Ramos (cell line): ENCODE results near the gene C1orf210.

Experiments used
- in situ Hi-C: fragments of 300-500 bp; cut with MboI; formaldehyde crosslinking; loops from one replicate; pipeline ENCODE4 v1.14.3; 2022; ENCODE audit warnings: low sequenced_read_pairs; ENCODE audit not compliant: unreplicated experiment

The C1orf210 gene

DNA sequence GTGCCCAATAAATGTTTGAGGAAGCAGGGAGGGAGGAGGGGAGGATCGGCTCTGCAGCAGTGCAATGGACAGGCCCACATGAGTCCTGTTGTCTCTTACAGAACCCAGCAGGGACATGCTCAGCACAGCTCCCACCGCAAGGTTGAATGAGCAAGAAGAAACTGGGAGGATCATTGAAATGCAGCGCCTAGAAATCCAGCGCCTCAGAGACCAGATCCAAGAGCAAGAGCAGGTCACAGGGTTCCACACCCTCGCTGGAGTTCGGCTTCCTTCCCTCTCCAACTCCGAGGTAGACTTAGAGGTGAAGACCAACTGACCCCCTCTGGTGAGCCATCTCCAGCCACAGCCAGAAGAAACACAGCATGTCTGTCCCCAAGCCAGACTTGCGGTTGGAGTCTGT, 31.5 kb downstream of the C1orf210 start:
- in situ Hi-C loops: no loop called here

DNA sequence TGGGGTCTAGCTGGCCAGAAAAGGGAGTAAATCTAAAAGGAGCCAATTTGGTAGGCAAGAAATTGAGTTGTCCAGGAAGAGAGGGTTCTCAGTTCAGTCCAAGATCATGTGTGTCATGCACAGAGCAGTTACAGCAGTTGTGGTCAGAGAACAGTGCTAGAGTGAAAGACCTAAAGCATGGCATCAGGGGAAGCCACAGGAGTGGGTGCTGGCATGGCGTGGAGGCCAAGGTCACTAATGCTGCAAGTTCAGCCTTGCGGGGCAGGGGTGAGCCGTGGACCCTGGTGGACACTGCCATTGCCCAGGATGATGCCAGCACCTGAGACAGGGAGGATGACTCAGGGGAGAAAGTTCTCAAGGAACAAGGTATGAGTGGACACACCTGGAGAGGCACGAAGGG, 32.2 kb downstream of the C1orf210 start:
- in situ Hi-C loops: no loop called here

DNA sequence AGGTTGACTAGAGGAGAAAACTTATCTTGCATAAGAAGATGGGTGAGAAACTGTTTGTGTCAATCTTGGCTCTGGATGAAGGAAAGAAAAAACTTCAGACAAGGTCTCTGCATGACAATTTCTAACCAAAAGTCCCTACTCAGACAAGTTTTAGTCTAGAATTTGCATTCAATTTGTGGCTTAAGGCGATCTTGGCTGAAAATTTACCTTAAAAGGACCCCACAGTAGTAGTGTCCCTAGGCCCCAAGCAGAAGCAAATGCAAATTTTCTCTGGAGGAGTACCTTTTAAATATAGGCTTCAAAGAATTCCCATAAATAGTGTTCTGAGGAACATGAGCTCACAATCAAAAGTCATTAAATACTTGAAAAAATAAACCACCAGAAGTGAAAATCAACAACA, 33.2 kb downstream of the C1orf210 start:
- in situ Hi-C loops: no loop called here

DNA sequence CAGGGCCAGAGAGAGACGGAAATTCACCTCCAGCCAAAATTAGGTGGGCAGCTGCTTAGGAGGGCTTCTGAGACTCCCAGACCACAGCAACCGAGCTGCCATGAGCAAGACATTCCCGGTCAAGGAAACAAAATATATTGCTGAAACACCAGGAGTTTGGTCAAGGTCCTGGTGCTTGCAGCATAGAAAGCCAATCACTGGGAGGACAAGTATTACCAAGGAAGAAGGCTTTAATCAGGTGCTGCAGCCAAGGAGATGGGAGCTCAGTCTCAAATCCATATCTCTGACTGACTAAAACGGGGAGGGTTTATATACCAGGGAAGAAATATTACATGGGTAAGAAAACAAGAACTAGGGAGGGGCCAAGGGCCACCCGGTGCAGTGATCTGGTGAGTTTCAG, 34.4 kb downstream of the C1orf210 start:
- in situ Hi-C loops: no loop called here

DNA sequence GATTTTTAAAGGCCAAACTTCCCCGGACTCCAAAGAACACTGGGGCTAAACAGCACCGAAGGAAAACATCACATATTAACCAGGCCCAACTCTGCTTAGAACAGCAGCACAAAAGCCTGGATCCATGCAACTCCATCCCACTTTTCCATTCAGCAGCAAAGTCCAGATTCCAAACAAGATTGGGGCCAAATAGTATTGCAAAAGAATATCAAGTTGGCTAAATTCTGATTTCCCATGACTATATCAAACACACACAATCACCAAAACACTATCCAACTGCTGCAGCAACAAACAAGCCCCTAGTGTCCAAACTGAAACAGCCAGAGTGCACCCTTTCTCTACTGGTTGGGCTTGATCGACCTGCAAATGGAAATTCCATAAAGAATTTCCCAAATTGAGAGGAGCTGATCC, 35.0 kb downstream of the C1orf210 start:
- in situ Hi-C loops: no loop called here

DNA sequence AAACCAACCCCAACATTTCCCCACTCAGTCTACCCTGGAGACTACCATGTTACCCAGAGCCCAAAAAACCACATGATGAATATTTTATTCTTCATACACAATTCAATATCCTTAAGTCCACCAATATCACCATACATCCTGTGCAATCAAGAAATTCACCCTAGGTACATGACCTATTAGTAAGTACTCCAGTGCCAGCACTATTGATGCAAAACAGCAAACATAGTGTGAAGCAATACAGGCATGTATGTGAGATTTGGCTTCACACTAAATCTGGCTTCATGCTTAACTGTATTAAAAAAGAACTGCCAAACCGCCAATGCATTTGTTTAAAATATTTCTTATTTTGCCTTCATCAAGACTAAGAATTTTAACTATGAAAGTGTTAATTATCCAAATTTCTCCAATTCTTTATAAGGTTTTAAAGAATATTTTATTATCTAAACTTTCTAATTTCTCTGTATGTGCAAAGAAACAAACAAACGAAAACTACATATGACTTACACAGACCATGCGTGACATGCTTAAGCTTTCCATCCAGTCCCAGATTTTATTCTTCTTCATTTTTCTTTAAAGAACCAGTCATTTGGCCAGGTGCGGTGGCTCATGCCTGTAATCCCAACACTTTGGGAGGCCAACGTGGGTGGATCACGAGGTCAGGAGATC, 38.0 kb downstream of the C1orf210 start:
- in situ Hi-C loops: no loop called here

DNA sequence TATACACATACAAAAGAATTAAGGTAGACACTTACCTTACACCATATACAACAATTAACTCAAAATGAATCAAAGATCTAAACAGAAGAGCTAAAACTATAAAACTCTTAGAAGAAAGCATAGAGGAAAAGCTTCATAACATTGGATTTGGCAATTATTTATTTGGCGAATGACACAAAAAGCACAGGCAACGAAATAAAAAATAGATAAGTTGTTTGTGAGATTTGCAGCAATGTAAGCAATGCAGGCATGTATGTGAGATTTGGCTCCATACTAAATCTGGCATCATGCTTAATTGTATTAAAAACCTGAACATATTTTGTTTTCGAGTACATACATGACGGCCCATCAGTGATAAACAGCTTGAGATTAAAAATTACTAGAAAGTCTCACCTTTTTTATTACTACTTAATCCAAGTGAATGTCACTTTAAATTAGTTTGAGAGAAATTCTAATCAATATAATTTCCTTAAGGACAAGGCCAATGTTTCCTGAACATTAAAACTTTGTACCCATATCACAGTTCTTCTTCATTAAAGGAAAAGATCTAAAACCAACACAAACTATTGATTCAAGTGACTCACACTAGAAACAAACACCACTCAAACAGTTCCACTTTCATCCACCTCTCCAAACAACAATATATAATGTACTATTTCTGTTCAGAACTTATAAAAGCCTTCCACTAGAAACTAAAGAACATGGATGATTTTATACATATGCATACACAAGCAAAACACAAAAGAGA, 38.7 kb downstream of the C1orf210 start:
- in situ Hi-C loops: no loop called here

DNA sequence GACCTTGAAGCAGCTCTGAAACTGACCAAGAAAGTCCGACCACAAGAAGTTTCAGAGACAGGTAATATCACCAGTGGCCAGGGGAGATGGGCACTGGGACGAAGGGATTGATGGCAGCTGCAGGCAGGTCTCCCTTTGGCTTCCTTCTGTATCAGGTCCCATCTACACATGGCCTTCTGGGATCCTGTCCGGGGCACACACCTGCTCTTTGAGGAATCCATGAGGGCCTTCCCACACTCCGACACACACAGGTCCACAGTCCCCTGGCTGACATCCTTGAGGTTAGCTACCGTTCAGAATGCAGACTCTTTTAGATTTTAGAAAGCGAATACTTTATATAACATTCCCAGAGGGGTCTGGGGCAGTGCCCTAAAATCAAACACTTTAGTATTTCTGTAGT, 42.1 kb downstream of the C1orf210 start:
- in situ Hi-C loops: no loop called here

DNA sequence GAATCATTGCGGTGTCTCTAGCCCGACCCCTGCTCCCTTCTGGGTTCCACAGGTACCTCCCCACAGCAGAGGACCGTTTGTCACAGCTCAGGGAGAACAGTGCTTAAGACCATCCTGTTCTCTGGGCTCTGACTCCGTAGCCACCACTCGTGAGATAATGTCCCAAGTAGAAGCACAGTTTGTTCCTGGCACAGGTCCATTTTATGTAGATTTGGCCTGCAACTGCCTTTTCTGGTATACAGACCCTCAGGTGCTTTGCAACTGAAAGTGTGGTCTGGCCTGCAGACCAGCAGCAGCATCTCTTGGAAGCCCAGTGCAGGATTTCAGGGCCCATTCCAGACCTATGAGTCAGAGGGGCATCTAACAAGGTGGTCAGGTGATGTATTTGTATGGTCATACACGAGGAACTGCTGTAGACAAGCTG, 44.0 kb downstream of the C1orf210 start:
- in situ Hi-C loops: no loop called here

DNA sequence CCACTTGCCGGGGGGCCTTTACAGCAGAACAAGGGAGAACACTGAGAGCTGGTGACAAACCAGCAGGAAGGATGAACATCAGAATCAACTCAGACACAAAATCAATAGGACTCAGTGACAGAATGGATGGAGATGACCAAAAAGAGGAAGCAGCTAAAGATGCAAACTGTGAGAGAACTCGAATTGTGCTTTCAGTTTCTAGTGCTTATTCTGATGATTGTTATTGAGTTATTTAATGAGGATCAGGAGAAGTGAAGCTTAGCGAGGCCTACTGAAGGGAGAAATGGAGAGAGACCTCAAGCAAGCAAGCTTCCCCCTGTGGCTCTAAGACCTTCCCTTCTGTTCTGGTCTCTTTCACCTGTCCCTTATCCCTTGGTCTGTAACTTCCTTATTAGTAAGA, 45.9 kb downstream of the C1orf210 start:
- in situ Hi-C loops: no loop called here

DNA sequence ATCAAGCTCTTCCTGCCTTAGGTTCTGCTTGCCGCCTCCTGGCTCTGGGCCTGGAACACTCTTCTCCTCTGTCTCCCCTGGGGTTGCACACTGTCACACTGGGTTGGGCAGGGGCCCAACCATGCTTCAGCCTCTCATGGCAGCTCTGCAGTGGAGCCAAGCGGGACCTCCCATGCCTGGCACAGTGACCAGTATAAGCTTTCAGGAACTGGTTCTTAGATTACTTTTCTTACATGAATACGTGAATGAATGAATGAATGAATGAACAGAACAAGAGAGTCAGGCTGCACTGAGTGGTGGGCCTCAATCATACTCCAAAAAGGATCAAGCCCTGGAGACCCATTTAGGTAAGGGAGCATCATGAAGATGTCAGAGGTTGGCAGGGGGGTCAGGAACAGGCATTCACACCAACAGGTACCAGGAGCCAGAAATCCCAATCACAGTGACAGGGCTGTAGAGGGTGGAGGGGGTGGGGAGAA, 46.4 kb downstream of the C1orf210 start:
- in situ Hi-C loops: no loop called here

DNA sequence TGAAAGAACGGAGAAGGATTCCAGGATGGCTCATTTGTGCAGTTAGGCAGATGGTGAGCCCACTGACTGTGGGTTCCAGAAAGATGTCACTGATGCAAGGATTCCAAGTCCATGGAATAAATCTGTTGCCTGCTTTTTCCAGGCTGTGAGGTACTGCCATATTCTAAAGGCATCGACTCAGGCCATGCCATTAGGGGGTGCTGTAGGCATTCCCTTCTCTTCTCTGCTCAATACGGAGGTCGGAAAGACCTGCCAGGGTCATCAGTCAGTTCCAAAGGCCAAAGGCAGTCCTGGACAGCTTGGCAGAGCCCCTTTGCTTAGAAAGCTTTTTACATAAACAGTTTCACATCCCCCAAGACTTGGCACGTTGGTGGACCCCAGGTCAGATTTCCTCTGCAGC, 47.3 kb downstream of the C1orf210 start:
- in situ Hi-C loops: no loop called here

DNA sequence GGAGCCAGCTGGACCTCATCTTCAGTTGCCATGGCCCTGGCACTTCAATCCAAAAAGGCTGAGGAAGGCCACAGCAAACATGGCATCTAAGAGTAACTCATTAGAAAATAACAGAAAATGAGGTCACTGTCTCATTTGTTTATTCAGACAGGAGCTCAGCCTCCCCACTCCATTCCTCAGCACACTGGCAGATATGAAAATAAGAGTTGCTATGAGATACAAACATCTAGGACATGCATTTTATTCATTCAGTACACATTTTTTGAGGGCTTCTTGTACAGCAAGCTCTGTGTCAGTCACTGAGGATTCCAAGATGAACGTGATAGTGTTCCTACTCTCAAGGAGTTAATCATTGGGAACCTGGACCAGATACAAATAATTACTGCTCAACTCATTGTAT, 48.3 kb downstream of the C1orf210 start:
- in situ Hi-C loops: no loop called here

DNA sequence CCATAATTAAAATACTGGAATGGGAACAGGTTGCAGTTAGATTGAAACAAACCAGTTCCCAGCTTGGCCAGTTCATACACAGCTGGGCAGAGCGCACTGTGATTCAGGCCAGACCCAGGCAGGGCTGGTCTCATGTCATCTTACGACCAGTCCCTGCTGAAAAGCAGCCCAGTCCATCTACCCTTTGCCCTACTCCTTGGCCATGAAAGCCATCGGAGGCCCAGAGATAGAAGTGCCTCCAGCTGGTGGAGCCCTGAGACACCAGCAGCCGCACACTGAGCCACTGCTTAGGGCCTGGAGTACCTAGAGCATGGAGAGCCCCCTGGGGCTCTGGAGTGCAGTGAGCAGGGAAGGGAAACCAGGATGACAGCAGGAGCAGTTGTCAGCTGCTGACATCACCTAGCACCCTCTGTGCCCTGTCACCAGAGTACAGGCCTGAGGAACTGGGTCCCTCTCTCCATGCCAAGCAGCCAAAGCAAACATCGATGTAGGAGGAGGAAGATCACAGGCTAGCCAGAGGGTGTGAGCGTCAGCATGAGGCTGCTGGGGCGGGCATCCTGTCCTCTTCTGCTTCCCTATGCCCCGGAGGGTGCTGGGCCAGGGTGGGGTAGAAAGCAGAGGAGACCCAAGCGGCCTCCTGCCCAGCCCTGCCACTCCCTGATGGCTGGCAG, 49.8 kb downstream of the C1orf210 start:
- in situ Hi-C loops: no loop called here

DNA sequence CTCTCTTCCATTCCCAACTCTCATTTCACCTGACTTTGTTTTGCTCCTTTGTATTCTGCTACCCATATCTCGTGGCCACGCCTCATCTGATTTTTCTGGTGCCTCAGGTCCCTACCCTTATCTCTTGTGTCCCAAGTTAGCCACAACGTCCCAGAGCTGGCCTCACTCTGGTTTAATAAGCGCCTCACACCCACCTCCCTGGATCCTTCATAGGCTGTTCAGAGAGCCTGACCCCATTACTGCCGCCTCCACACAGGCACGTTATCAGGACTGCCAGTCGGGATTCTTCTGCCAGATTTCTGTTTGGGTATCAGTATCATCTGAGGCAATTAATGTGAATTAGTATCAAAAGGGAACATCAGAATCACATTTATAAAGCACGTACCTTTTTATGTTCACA, 50.3 kb downstream of the C1orf210 start:
- in situ Hi-C loops: no loop called here

DNA sequence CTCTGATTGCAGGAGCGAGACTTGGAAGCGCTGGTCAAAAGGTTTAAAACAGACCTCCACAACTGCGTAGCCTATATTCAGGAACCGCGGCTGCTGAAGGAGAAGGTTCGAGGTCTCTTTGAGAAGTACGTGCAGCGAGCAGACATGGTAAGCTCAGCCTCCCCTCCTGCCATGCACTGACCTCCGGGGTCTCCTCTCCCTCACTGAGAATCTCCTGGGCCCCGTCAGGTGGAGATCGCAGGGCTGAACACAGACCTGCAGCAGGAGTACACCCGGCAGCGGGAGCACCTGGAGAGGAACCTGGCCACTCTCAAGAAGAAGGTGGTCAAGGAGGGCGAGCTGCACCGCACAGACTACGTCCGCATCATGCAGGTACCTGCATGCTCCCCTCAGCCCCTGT, 51.1 kb downstream of the C1orf210 start:
- in situ Hi-C loops: no loop called here

DNA sequence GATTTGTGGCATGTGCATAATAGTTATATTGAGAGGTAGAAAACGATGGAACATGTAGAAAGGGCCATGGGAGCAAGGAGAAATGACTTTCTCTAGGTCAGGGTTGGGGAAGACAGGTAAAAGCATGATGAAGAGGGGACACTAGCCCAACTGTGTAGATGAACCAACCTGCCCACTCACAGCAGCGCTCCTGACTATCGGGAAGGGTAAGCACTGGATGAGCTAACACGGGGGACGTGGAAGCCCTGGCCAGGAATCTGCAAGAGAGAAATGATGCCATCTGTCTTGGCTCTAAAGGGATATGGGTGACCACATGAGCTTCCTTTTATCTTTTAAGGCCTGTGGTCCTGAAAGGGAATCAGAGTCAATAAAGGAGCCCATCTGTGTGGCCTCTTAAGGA, 51.8 kb downstream of the C1orf210 start:
- in situ Hi-C loops: no loop called here

DNA sequence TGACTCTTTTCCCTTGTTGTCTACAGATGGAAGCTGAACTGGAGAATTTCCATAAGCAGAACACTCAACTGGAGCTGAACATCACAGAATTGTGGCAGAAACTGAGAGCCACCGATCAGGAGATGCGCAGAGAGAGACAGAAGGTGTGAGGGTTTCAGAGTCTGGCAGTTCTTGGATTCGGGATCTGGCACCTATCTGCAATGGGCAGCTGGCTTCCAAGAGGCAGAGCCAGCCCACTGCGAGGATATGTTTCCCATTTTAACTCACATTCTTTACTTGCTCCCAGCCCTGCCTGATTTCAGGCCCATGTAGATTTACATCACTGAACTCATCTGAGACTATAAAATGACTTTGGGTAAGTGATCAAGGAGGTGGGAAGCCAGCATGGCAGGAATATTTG, 52.9 kb downstream of the C1orf210 start:
- in situ Hi-C loops: no loop called here

DNA sequence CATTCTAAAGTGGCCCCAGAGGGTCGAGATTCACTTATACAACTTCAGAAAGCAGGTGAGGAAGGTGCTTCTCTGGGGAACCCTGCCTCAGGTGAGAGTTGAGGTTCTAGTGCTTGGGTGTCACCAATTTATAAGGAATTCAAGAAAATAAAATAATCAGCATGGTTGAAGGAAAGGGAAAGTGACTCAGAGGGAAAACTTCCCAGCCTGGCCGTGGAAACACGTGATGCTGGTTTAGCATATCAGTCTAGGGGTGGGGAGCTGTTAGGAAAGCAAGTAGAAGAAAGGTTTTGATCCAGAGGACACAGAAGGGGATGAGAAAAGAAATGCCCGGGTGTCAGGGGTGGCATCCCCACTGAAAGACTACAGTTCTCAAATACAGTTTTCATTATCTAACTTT, 53.3 kb downstream of the C1orf210 start:
- in situ Hi-C loops: no loop called here
